Astrocyte (in vitro differentiated cells and primary cell): Measurements from ENCODE around the gene NELFA. TPM values are rescaled to one million over a fixed set of nuclear protein-coding genes. Genes with fewer than 3 reads are reported as not detected.
A peak's percentile ranks its signal among the peaks of the same experiment; 100 is the strongest.
"Not testable (repeated sequence)": the region's sequence is repeated elsewhere in the genome, so short reads cannot be mapped to it uniquely, and the experiment has no call there.

Source experiments
- DNase-seq: peaks from one replicate; pipeline ENCODE4 v3.0.0-alpha.2; 2010; ENCODE audit warnings: low read depth
- FAIRE-seq: peaks from 2 replicates; lab custom pipeline; 2011; peaks lifted over from hg19 to GRCh38; lab: Jason Lieb, UNC
- H2AFZ ChIP-seq: 2 replicates; pipeline ENCODE4 v1.6.0; 2012; ENCODE audit warnings: low read depth, low read length, inconsistent platforms
- H3K27ac ChIP-seq: 2 replicates; pipeline ENCODE4 v1.5.1; 2011; ENCODE audit warnings: low read depth, low read length, inconsistent platforms
- H3K27me3 ChIP-seq: 2 replicates; pipeline ENCODE4 v1.6.0; 2011; ENCODE audit warnings: low read length, inconsistent platforms; ENCODE audit not compliant: insufficient read depth
- H3K36me3 ChIP-seq: 2 replicates; pipeline ENCODE4 v1.5.1; 2011; ENCODE audit warnings: low read length, inconsistent platforms; ENCODE audit not compliant: insufficient read depth
- H3K4me1 ChIP-seq: 2 replicates; pipeline ENCODE4 v1.5.1; 2011; ENCODE audit warnings: low read length, inconsistent platforms; ENCODE audit not compliant: insufficient read depth
- H3K4me2 ChIP-seq: 2 replicates; pipeline ENCODE4 v1.6.0; 2012; ENCODE audit warnings: low read length, inconsistent platforms
- H3K4me3 ChIP-seq: 2 replicates; pipeline ENCODE4 v1.5.1; 2011; ENCODE audit warnings: low read depth, mild to moderate bottlenecking, low read length, inconsistent platforms; ENCODE audit not compliant: insufficient read depth
- H3K79me2 ChIP-seq: 2 replicates; pipeline ENCODE4 v1.6.0; 2012; ENCODE audit warnings: mild to moderate bottlenecking, low read length, inconsistent platforms; ENCODE audit not compliant: insufficient read depth
- H3K9ac ChIP-seq: 2 replicates; pipeline ENCODE4 v1.6.0; 2012; ENCODE audit warnings: mild to moderate bottlenecking, low read length, inconsistent platforms
- H3K9me3 ChIP-seq: 2 replicates; pipeline ENCODE4 v1.5.1; 2012; ENCODE audit warnings: low read depth, mild to moderate bottlenecking, low read length, inconsistent platforms; ENCODE audit not compliant: insufficient read depth
- H4K20me1 ChIP-seq: 2 replicates; pipeline ENCODE4 v1.6.0; 2012; ENCODE audit warnings: low read length, inconsistent platforms; ENCODE audit not compliant: insufficient read depth
- H3K27ac Mint-ChIP-seq: one replicate; pipeline ENCODE4 v1.8.0; 2021; ENCODE audit warnings: mild to moderate bottlenecking, mixed read lengths; ENCODE audit not compliant: unreplicated experiment
- H3K27me3 Mint-ChIP-seq: one replicate; pipeline ENCODE4 v1.8.0; 2021; ENCODE audit warnings: low read depth, mixed read lengths; ENCODE audit not compliant: unreplicated experiment
- H3K36me3 Mint-ChIP-seq: one replicate; pipeline ENCODE4 v1.8.0; 2021; ENCODE audit warnings: low read depth, mixed read lengths; ENCODE audit not compliant: unreplicated experiment
- H3K4me1 Mint-ChIP-seq: one replicate; pipeline ENCODE4 v1.8.0; 2021; ENCODE audit warnings: low read depth, mixed read lengths; ENCODE audit not compliant: unreplicated experiment
- H3K4me3 Mint-ChIP-seq: one replicate; pipeline ENCODE4 v1.8.0; 2021; ENCODE audit warnings: mild to moderate bottlenecking, moderate library complexity, mixed read lengths; ENCODE audit not compliant: unreplicated experiment
- H3K9me3 Mint-ChIP-seq: one replicate; pipeline ENCODE4 v1.8.0; 2021; ENCODE audit warnings: mild to moderate bottlenecking, mixed read lengths; ENCODE audit not compliant: unreplicated experiment
- EZH2 ChIP-seq: IDR thresholded peaks from 2 replicates; pipeline ENCODE4 v1.6.1; 2012; ENCODE audit warnings: mild to moderate bottlenecking, low read length, inconsistent platforms; ENCODE audit not compliant: insufficient read depth
- total RNA-seq: library from RNA; stranded (reverse); gene quantifications from 2 replicates; pipeline ENCODE4 v1.2.1, GENCODE V29; 2021
- TF ChIP-seq, protein P1 (sequence below): IDR thresholded peaks from 2 replicates; pipeline ENCODE4 v1.5.1; 2011; ENCODE audit warnings: low read depth, mild to moderate bottlenecking, inconsistent platforms, low read length, moderate library complexity; ENCODE audit not compliant: insufficient read depth

NELFA gene
- total RNA-seq, 1 donor from 2014 or later, result 24.5 TPM

DNA sequence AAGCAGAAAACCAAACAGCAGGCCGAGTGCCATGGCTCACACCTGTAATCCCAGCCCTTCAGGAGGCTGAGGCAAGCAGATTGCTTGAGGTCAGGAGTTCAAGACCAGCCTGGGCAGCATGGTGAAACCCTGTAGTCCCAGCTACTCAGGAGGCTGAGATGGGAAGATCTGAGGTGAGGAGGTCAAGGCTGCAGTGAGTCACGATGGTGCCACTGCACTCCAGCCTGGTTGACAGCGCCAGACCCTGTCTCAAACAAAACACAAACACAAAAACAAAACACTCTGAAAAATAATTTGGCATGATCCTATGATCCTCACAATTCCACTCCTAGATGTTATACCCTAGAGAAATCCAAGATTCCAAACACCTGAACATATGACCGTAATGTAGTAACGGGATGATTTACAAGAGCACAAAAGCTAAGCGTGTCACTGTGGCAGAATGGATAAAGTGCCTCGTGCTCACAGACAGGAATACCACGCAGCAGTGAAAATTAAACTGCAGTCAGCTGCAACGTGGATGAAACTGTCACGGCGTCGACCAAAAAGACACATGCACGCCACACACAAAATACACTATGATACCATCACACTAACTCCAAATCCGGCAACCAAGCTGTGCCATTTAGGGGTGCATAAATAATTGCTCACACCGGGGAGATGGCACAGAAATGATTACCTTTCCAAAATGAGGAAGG is 1.7 kb downstream of the NELFA start:
- no peak overlapping the region for H2AFZ ChIP-seq
- Mint-ChIP-seq H3K9me3 (no peaks in the 10 kb centered on the region), H3K27ac (no peak overlapping the region), H3K27me3 (no peaks in the 10 kb centered on the region), H3K36me3 (peaks cover 7% of the 10 kb centered on the region), H3K4me3 (peak overlapping the region; percentile 94), H3K4me1 (peaks cover 6% of the 10 kb centered on the region)
- FAIRE-seq (no peak), DNase-seq (no peak)
- no peak for TF ChIP-seq EZH2
- TF ChIP-seq, protein P1, sequence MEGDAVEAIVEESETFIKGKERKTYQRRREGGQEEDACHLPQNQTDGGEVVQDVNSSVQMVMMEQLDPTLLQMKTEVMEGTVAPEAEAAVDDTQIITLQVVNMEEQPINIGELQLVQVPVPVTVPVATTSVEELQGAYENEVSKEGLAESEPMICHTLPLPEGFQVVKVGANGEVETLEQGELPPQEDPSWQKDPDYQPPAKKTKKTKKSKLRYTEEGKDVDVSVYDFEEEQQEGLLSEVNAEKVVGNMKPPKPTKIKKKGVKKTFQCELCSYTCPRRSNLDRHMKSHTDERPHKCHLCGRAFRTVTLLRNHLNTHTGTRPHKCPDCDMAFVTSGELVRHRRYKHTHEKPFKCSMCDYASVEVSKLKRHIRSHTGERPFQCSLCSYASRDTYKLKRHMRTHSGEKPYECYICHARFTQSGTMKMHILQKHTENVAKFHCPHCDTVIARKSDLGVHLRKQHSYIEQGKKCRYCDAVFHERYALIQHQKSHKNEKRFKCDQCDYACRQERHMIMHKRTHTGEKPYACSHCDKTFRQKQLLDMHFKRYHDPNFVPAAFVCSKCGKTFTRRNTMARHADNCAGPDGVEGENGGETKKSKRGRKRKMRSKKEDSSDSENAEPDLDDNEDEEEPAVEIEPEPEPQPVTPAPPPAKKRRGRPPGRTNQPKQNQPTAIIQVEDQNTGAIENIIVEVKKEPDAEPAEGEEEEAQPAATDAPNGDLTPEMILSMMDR, result no peak
- H4K20me1 ChIP-seq, result peaks cover 40% of the 10 kb centered on the region
- H3K9ac ChIP-seq, result peak overlapping the region; percentile 97
- H3K4me2 ChIP-seq, result peak overlapping the region; percentile 86
- no peak overlapping the region for H3K27ac ChIP-seq
- no peaks in the 10 kb centered on the region for H3K9me3 ChIP-seq
- peaks cover 64% of the 10 kb centered on the region for H3K79me2 ChIP-seq
- H3K4me3 ChIP-seq, result peak overlapping the region; percentile 87
- H3K27me3 ChIP-seq, result no peaks in the 10 kb centered on the region
- peaks cover 2% of the 10 kb centered on the region for H3K36me3 ChIP-seq
- peaks cover 7% of the 10 kb centered on the region for H3K4me1 ChIP-seq

DNA sequence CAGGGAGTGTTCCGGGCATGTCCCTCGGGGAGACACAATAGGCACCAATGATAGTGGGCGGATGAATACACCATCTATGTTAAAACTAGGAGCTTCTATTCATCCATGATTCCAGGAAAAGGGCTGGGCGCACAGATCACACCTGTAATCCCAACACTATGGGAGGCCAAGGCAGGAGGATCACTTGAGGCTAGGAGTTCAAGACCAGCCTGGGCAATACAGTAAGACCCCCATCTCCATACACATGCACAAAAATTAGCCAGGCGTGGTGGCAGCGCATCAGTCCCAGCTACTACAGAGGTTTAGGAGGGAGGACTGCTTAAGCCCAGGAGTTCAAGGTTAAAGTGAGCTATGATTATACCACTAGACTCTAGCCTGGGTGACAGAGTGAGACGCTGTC is 2.4 kb downstream of the NELFA start:
- H3K27ac ChIP-seq, result no peak overlapping the region
- peaks cover 7% of the 10 kb centered on the region for H3K4me1 ChIP-seq
- no peaks in the 10 kb centered on the region for H3K9me3 Mint-ChIP-seq
- peaks cover 40% of the 10 kb centered on the region for H4K20me1 ChIP-seq
- no peak overlapping the region for H2AFZ ChIP-seq
- TF ChIP-seq, protein P1, result no peak
- TF ChIP-seq EZH2, result no peak
- H3K36me3 Mint-ChIP-seq, result peaks cover 7% of the 10 kb centered on the region
- FAIRE-seq, result no peak
- H3K4me3 ChIP-seq, result no peak overlapping the region
- H3K36me3 ChIP-seq, result peaks cover 2% of the 10 kb centered on the region
- H3K27ac Mint-ChIP-seq, result no peak overlapping the region
- H3K27me3 Mint-ChIP-seq, result no peaks in the 10 kb centered on the region
- no peak for DNase-seq
- H3K9ac ChIP-seq, result no peak overlapping the region
- H3K4me3 Mint-ChIP-seq, result no peak overlapping the region
- peaks cover 6% of the 10 kb centered on the region for H3K4me1 Mint-ChIP-seq
- H3K27me3 ChIP-seq, result no peaks in the 10 kb centered on the region
- peaks cover 69% of the 10 kb centered on the region for H3K79me2 ChIP-seq
- H3K9me3 ChIP-seq, result no peaks in the 10 kb centered on the region
- H3K4me2 ChIP-seq, result no peak overlapping the region

DNA sequence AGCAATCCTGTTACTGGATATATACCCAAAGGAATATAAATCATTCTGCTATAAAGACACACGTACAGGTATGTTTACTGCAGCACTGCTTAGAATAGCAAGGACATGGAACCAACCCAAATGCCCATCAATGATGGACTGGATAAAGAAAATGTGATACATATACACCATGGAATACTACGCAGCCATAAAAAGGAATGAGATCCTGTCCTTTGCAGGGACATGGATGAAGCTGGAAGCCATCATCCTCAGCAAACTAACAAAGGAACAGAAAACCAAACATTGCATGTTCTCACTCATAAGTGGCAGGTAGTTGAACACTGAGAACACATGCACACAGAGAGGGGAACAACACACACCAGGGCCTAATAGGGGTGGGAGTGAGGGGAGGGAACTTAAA is 5.4 kb downstream of the NELFA start:
- peaks cover 15% of the 10 kb centered on the region for H3K9me3 Mint-ChIP-seq
- not testable (repeated sequence) for H3K9ac ChIP-seq, H3K36me3 ChIP-seq, H3K4me1 ChIP-seq, H3K4me3 ChIP-seq, H3K27me3 ChIP-seq, DNase-seq, H3K27ac Mint-ChIP-seq, H3K4me2 ChIP-seq, H3K27me3 Mint-ChIP-seq, H3K4me3 Mint-ChIP-seq, H3K27ac ChIP-seq, H3K4me1 Mint-ChIP-seq, H3K9me3 ChIP-seq, H2AFZ ChIP-seq, FAIRE-seq
- Histone ChIP-seq H3K79me2 (peaks cover 94% of the 10 kb centered on the region), H4K20me1 (peaks cover 55% of the 10 kb centered on the region)
- peaks cover 30% of the 10 kb centered on the region for H3K36me3 Mint-ChIP-seq

DNA sequence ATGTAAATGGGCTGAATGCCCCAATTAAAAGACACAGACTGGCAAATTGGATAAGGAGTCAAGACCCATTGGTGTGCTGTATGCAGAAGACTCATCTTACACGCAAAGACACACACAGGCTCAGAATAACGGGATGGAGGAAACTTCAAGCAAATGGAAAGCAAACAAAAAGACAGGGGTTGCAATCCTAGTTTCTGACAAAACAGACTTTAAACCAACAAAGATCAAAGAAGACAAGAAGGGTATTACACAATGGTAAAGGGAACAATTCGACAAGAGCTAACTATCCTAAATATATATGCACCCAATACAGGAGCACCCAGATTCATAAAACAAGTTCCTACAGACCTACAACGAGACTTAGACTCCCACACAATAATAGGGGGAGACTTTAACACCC is 9.5 kb downstream of the NELFA start:
- H3K9me3 Mint-ChIP-seq, result peaks cover 18% of the 10 kb centered on the region
- H3K36me3 ChIP-seq, FAIRE-seq, H3K27me3 Mint-ChIP-seq, H3K27ac ChIP-seq, H3K4me1 Mint-ChIP-seq, DNase-seq, H3K9me3 ChIP-seq, H3K4me3 ChIP-seq, H3K4me3 Mint-ChIP-seq, H2AFZ ChIP-seq, H3K9ac ChIP-seq, H3K4me1 ChIP-seq, H3K4me2 ChIP-seq, H3K27me3 ChIP-seq, H3K27ac Mint-ChIP-seq: not testable (repeated sequence)
- H3K36me3 Mint-ChIP-seq, result peaks cover 47% of the 10 kb centered on the region
- Histone ChIP-seq H4K20me1 (peaks cover 50% of the 10 kb centered on the region), H3K79me2 (peaks cover 93% of the 10 kb centered on the region)
